Heart left ventricle (tissue), 16 donors: ENCODE results near the gene FAM98B. TPM values are rescaled to one million over a fixed set of nuclear protein-coding genes. Genes with fewer than 3 reads are reported as not detected.

ENCODE experiments used
- ATAC-seq, 4 donors: fragments of 200-7000 bp; cut with Tn5 transposase; one replicate each; pipeline ENCODE4 v1.9.1; 2020 to 2022; ENCODE audit warnings: moderate library complexity in 4 of 4, mild to moderate bottlenecking in 3 of 4, moderate number of reproducible peaks in 1 of 4
- DNase-seq, 5 donors: peaks; one replicate each; pipeline ENCODE4 v3.0.0-alpha.2; 2020
- H3K27ac ChIP-seq, 12 donors: fragments of 200-600 bp; sonication (generic) in 4 of 12; one replicate each; pipeline versions ENCODE4 v1.5.0 to v1.8.0; 2016 to 2022; ENCODE audit warnings: mild to moderate bottlenecking in 2 of 12
- H3K27me3 ChIP-seq, 9 donors: fragments of 200-600 bp; sonication (generic) in 2 of 9; one replicate each; pipeline versions ENCODE4 v1.5.1 to v1.8.0; 2016 to 2022; ENCODE audit warnings: mild to moderate bottlenecking in 3 of 9
- H3K36me3 ChIP-seq, 9 donors: fragments of 200-600 bp; sonication (generic) in 2 of 9; one replicate each; pipeline versions ENCODE4 v1.5.0 to v1.8.0; 2018 to 2022; ENCODE audit warnings: mild to moderate bottlenecking in 2 of 9
- H3K4me1 ChIP-seq, 12 donors: fragments of 200-600 bp; sonication (generic) in 4 of 12; one replicate each; pipeline versions ENCODE4 v1.5.0 to v1.8.0; 2016 to 2022; ENCODE audit warnings: mild to moderate bottlenecking in 3 of 12
- H3K4me3 ChIP-seq, 12 donors: fragments of 200-600 bp; sonication (generic) in 4 of 12; one replicate each; pipeline versions ENCODE4 v1.5.0 to v1.8.0; 2017 to 2022; ENCODE audit warnings: mild to moderate bottlenecking in 9 of 12, moderate library complexity in 4 of 12
- H3K9me3 ChIP-seq, 12 donors: fragments of 200-600 bp; sonication (generic) in 4 of 12; one replicate each; pipeline versions ENCODE4 v1.5.0 to v1.8.0; 2016 to 2022; ENCODE audit warnings: mild to moderate bottlenecking in 1 of 12
- POLR2A ChIP-seq, 2 donors: fragments of 450-650 bp; IDR thresholded peaks; one replicate each; pipeline ENCODE4 v1.6.1; 2017; ENCODE audit warnings: antibody characterized with exemption in 2 of 2, mild to moderate bottlenecking in 2 of 2, moderate library complexity in 2 of 2
- WGBS, 4 donors: extraction: QIAGEN DNeasy Blood & Tissue Kit in 2 of 4; methylation state at CpG; one replicate each; pipeline versions ENCODE4 v1.1.5 to v1.1.7; 2013 to 2018; 5-methylcytosine and 5-hydroxymethylcytosine counted together
- intact Hi-C, 10 donors: fragments of 100-400 bp; cut with DNase I; formaldehyde crosslinking; loops; one replicate each; pipeline versions ENCODE4 v1.11.1 to v1.14.2; 2022
- polyA plus RNA-seq, 2 donors: library from polyadenylated mRNA; stranded (reverse); fragments of 200-250 nt; gene quantifications; one replicate each; pipeline ENCODE4 v1.2.3, GENCODE V29; 2013
- total RNA-seq, 9 donors: library from RNA; depleted of rRNA in 2 of 9; stranded (reverse); fragments of >200 nt in 2 of 9; fragmentation: NEBNext Ultra II Directional in 3 of 9; extraction: Animal tissue kit (Norgen Biotek cat#: 25700) in 3 of 9; gene quantifications; one replicate each; pipeline versions ENCODE4 v1.1.0 to v1.2.4, GENCODE V29; 2016 to 2023
- TF ChIP-seq, protein P1 (sequence below), 12 donors: fragments of 200-600 bp; sonication (generic) in 4 of 12; IDR thresholded peaks; one replicate each; pipeline versions ENCODE4 v1.5.0 to v1.8.0; 2018 to 2022; ENCODE audit warnings: antibody characterized with exemption in 12 of 12, mild to moderate bottlenecking in 5 of 12
- donor health status: ischemic (EF 13 %, LVEDD 7.1; RV severe dilation, severe dysfunction).
- donor health status: healthy with polysubstance abuse.
- donor health status: DM: no; HTN: yes; CAD: no.
- donor health status: DM: no; HTN: no; CAD: no.
- donor health status: ischemic (EF 25% LVEDD 6.9; RV normal size, moderate dysfunction).
- donor health status: ischemic (EF 25% LVEDD 5.7; RV mildly dilated, moderate dysfunction).
- donor health status: healthy.
- donor health status: DM: yes; HTN: yes; CAD: no.
- donor health status: ischemic (EF 35%, LVEDD 5.7; RV mildly dilated, moderate dysfunction).
- donor health status: nonischemic (EF 11% LVEDD 7.7; RV severe dilation, severe dysfunction).
- donor health status: DM: yes; HTN: yes; CAD: no.
- donor health status: PGD.
- donor health status: ischemic (EF 29% LVEDD 5.4; RV normal size, mild dysfunction).
- donor health status: nonischemic (EF 23%, LVEDD 6.1; RV moderate dilation, normal function).

The FAM98B gene
- total and polyA plus RNA-seq, 11 donors, result 7.8 to 29.4 (median 21.2) TPM

DNA sequence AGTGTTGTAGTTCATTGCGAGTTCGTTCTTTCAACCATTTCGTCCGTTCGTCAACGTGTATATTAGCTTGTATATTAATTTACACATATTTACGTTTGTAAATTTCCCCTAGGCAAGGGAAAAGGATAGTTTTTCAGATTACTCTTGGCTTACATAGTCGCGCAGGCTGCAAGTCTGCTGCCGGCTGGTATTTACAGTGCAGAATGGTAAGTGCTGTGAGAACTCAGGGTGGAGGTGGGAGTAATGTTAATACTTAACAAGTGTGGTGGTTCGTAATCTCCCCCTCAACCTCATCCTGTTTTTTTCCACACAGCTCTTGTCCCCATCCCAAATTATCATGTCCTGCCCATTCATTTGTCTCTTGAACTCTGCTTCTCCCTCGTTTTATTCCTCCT, 766 bp downstream of the FAM98B start:
- peaks cover 0 to 22% (median 16%) of the 10 kb centered on the region in 12 donors for H3K4me1 ChIP-seq
- no peaks in the 10 kb centered on the region for H3K9me3 ChIP-seq
- WGBS, 4 donors, result 0 to 1% (median 0%) methylated on average over 12 of the region's 12 CpGs
- TF ChIP-seq, protein P1, sequence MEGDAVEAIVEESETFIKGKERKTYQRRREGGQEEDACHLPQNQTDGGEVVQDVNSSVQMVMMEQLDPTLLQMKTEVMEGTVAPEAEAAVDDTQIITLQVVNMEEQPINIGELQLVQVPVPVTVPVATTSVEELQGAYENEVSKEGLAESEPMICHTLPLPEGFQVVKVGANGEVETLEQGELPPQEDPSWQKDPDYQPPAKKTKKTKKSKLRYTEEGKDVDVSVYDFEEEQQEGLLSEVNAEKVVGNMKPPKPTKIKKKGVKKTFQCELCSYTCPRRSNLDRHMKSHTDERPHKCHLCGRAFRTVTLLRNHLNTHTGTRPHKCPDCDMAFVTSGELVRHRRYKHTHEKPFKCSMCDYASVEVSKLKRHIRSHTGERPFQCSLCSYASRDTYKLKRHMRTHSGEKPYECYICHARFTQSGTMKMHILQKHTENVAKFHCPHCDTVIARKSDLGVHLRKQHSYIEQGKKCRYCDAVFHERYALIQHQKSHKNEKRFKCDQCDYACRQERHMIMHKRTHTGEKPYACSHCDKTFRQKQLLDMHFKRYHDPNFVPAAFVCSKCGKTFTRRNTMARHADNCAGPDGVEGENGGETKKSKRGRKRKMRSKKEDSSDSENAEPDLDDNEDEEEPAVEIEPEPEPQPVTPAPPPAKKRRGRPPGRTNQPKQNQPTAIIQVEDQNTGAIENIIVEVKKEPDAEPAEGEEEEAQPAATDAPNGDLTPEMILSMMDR (IDR thresholded peaks at IDR 0.05), result no peak
- no peak for TF ChIP-seq POLR2A (IDR thresholded peaks at IDR 0.05)
- peak overlapping the region; percentile 54 to 98 (median 92) for H3K27ac ChIP-seq
- DNase-seq, result no peak
- peak overlapping the region; percentile 65 to 99 (median 82) for H3K4me3 ChIP-seq
- no peaks in the 10 kb centered on the region for H3K27me3 ChIP-seq
- no peaks in the 10 kb centered on the region for H3K36me3 ChIP-seq
- peak in 1 of 4 donors; percentile 30 for ATAC-seq
- intact Hi-C loops, result no loop called here

DNA sequence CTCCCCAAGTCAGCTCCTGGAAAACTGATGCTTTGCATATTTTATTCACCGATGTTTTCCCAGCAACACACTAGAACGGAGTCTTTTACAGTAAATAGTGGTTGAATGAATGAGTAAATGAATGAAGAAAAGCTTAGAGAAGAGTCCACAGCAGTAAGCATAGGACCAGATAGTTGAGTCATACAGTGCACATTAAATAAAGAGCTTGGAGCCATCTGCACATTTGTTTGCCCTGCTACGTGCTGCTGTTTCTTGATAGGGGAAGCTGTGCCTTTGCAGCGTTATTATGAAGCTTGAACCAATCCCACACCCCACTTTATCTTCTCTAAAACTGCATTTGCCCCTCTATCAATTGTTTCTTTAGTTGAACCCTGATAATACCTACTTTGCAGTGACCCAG, 1.2 kb downstream of the FAM98B start:
- WGBS, 4 donors, result 6 to 13% (median 9%) methylated on average over 4 of the region's 4 CpGs
- intact Hi-C loops, result no loop called here
- H3K4me3 ChIP-seq, result peak overlapping the region; percentile 65 to 99 (median 82)
- ATAC-seq (no peak), DNase-seq (no peak)
- TF ChIP-seq, protein P1 (IDR thresholded peaks at IDR 0.05), result no peak
- no peaks in the 10 kb centered on the region for H3K27me3 ChIP-seq
- peaks cover 0 to 22% (median 16%) of the 10 kb centered on the region in 12 donors for H3K4me1 ChIP-seq
- peak overlapping the region in 4 of 12 donors; percentile 92 to 98 (median 94) for H3K27ac ChIP-seq
- H3K9me3 ChIP-seq, result no peaks in the 10 kb centered on the region
- no peaks in the 10 kb centered on the region for H3K36me3 ChIP-seq

DNA sequence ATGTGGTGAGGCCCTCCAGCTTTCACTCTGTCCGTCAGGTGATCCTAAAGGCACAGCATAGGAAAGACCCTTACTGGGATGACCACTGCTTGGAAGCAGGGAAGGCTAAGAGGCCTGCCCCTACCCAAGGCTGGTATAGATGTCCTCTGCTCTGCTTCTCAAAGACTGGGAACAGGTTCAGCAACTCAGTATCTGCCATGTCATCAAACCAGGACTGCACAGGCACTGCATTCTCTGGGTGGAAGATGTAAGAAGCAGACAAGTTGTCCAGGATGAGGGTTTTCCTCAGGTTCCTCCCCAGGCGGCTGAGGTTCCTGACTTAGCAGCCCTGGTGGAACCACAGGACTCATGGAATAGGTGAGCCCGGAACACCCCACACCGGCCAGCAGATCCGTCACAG, 4.7 kb downstream of the FAM98B start:
- no peaks in the 10 kb centered on the region for H3K27me3 ChIP-seq
- ATAC-seq (no peak), DNase-seq (no peak)
- H3K27ac ChIP-seq, result no peak overlapping the region
- no peaks in the 10 kb centered on the region for H3K36me3 ChIP-seq
- H3K4me3 ChIP-seq, result no peak overlapping the region
- 96 to 100% (median 98%) methylated on average over 4 to 5 of the region's 5 CpGs for WGBS, 4 donors
- H3K4me1 ChIP-seq, result peaks cover 0 to 33% (median 13%) of the 10 kb centered on the region in 12 donors
- TF ChIP-seq POLR2A (IDR thresholded peaks at IDR 0.05), result no peak
- TF ChIP-seq, protein P1 (IDR thresholded peaks at IDR 0.05), result no peak
- intact Hi-C loops, result no loop called here
- no peaks in the 10 kb centered on the region for H3K9me3 ChIP-seq

DNA sequence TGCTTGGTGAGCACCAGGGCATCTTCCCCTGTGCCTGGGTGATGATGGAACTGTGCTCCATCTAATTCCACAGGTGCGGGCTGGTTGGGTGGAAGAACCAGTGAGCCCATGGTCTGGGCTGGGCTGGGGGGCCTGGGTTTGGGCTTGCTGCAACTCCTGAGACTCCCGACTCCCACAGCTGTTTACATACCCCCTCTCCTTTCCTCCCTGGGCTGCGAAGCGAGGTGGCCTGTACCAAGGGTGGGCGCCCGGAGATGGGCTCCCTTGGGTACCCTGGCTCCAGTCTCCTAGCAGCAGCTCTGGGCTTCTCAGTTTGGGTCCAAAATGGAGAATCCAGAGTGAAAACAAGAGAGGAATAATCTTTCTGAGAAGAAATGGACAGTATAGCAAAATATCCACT, 5.6 kb downstream of the FAM98B start:
- Histone ChIP-seq H3K27me3 (no peaks in the 10 kb centered on the region), H3K4me1 (peaks cover 0 to 31% (median 13%) of the 10 kb centered on the region in 12 donors), H3K27ac (no peak overlapping the region), H3K4me3 (no peak overlapping the region), H3K9me3 (no peaks in the 10 kb centered on the region), H3K36me3 (no peaks in the 10 kb centered on the region)
- DNase-seq, result no peak
- TF ChIP-seq, protein P1 (IDR thresholded peaks at IDR 0.05), result no peak
- intact Hi-C loops, result no loop called here
- ATAC-seq, result no peak
- WGBS, 4 donors, result 83 to 98% (median 94%) methylated on average over 5 to 6 of the region's 6 CpGs
